Endothelial cell of umbilical vein (primary cell): ENCODE measurements around the gene PECR. TPM values are rescaled to one million over a fixed set of nuclear protein-coding genes. Genes with fewer than 3 reads are reported as not detected.
"Not testable (repeated sequence)": the region's sequence is repeated elsewhere in the genome, so short reads cannot be mapped to it uniquely, and the experiment has no call there.

Experiments
- BruUV-seq: library from RNA; stranded (reverse); fragments of 400-500 nt; replicated peaks from 2 replicates; lab custom pipeline; 2021; lab: Mats Ljungman, UMichigan
- CTCF ChIA-PET: fragments of 300-600, 350-600 bp; sonication (Branson Sonifier 250); formaldehyde crosslinking; loops from one replicate; lab custom pipeline; 2021; ENCODE audit warnings: antibody characterized with exemption, inconsistent platforms; lab: Charles Lee
- POLR2A ChIA-PET: fragments of 300-600, 350-600 bp; sonication (Branson Sonifier 250); formaldehyde crosslinking; loops from one replicate; lab custom pipeline; 2021; ENCODE audit warnings: antibody characterized with exemption, inconsistent platforms; lab: Charles Lee
- DNase-seq: peaks from one replicate; pipeline ENCODE4 v3.0.0-alpha.2; 2011; ENCODE audit warnings: low read depth, low spot score
- FAIRE-seq: peaks from 2 replicates; lab custom pipeline; 2011; peaks lifted over from hg19 to GRCh38; lab: Jason Lieb, UNC
- H2AFZ ChIP-seq: 2 replicates; pipeline ENCODE4 v1.6.0; 2012; ENCODE audit warnings: low read depth, low read length, control low read depth, inconsistent platforms
- H3K27ac ChIP-seq: 2 replicates; pipeline ENCODE4 v1.5.1; 2011; ENCODE audit warnings: low read depth, mild to moderate bottlenecking, control low read depth, low read length, moderate library complexity; ENCODE audit not compliant: insufficient read depth
- H3K27me3 ChIP-seq, 2 experiments: 2 replicates each; pipeline versions ENCODE4 v1.6.0 to v1.6.1; 2011; ENCODE audit warnings: low read length in 2 of 2, mixed read lengths in 1 of 2; ENCODE audit not compliant: control insufficient read depth in 2 of 2, insufficient read depth in 2 of 2
- H3K36me3 ChIP-seq, 2 experiments: 2 replicates in 1 of 2; 3 replicates in 1 of 2; pipeline ENCODE4 v1.5.1; 2011; ENCODE audit warnings: low read length in 2 of 2, mild to moderate bottlenecking in 1 of 2, moderate library complexity in 1 of 2; ENCODE audit not compliant: control insufficient read depth in 2 of 2, insufficient read depth in 2 of 2; ENCODE audit errors: extremely low read depth in 1 of 2
- H3K4me1 ChIP-seq: 3 replicates; pipeline ENCODE4 v1.5.1; 2011; ENCODE audit warnings: mild to moderate bottlenecking, low read length; ENCODE audit not compliant: control insufficient read depth, insufficient read depth; ENCODE audit errors: extremely low read depth
- H3K4me2 ChIP-seq: 2 replicates; pipeline ENCODE4 v1.6.1; 2011; ENCODE audit warnings: low read length, control low read depth, mixed read lengths; ENCODE audit not compliant: insufficient read depth
- H3K4me3 ChIP-seq, 3 experiments: fragments of 200-600 bp in 1 of 3; sonication (generic), shearing (Covaris generic) in 1 of 3; replicated peaks in 1 of 3; 2 replicates each; pipeline ENCODE4 v1.5.1; 2011 to 2016; ENCODE audit warnings: control low read depth in 3 of 3, low read length in 3 of 3, mild to moderate bottlenecking in 2 of 3, inconsistent platforms in 1 of 3, low read depth in 1 of 3, moderate library complexity in 1 of 3; ENCODE audit not compliant: insufficient read depth in 1 of 3
- H3K79me2 ChIP-seq: 2 replicates; pipeline ENCODE4 v1.6.0; 2012; ENCODE audit warnings: low read length, inconsistent platforms; ENCODE audit not compliant: control insufficient read depth, insufficient read depth
- H3K9ac ChIP-seq: replicated peaks from 2 replicates; pipeline ENCODE3; 2011; ENCODE audit warnings: low read length, control low read depth; ENCODE audit not compliant: insufficient read depth; ENCODE audit errors: extremely low read depth
- H3K9me1 ChIP-seq: replicated peaks from 3 replicates; pipeline ENCODE4 v1.6.0; 2011; ENCODE audit warnings: mild to moderate bottlenecking, low read length; ENCODE audit not compliant: control insufficient read depth, insufficient read depth; ENCODE audit errors: extremely low read depth
- H3K9me3 ChIP-seq: replicated peaks from 2 replicates; pipeline ENCODE4 v1.5.1; 2012; ENCODE audit warnings: low read length, inconsistent platforms; ENCODE audit not compliant: control insufficient read depth, insufficient read depth
- H4K20me1 ChIP-seq: replicated peaks from 2 replicates; pipeline ENCODE3; 2011; ENCODE audit warnings: mild to moderate bottlenecking, low read length; ENCODE audit not compliant: control insufficient read depth, insufficient read depth; ENCODE audit errors: extremely low read depth
- CTCF ChIP-seq, 2 donors: IDR thresholded peaks; 1 replicate in 1 of 2; 2 replicates in 1 of 2; pipeline ENCODE4 v1.5.1; 2011; ENCODE audit warnings: low read length in 2 of 2, mild to moderate bottlenecking in 2 of 2, moderate library complexity in 2 of 2, control low read depth in 1 of 2, inconsistent platforms in 1 of 2, low read depth in 1 of 2; ENCODE audit not compliant: insufficient read depth in 1 of 2; ENCODE audit errors: extremely low read depth in 1 of 2
- FOS ChIP-seq: IDR thresholded peaks from 2 replicates; pipeline ENCODE4 v1.6.1; 2011; ENCODE audit warnings: mild to moderate bottlenecking, low read length, moderate library complexity, borderline replicate concordance; ENCODE audit not compliant: insufficient read depth
- GATA2 ChIP-seq: IDR thresholded peaks from 2 replicates; pipeline ENCODE4 v1.7.0; 2011; ENCODE audit warnings: low read depth, mild to moderate bottlenecking, moderate library complexity, mixed read lengths, low read length; ENCODE audit not compliant: insufficient read length, insufficient read depth
- MAX ChIP-seq: IDR thresholded peaks from 2 replicates; pipeline ENCODE4 v1.6.1; 2011; ENCODE audit not compliant: insufficient read depth, insufficient read length
- POLR2A ChIP-seq: IDR thresholded peaks from 2 replicates; pipeline ENCODE4 v1.6.1; 2012; ENCODE audit warnings: low read depth, mild to moderate bottlenecking, control low read depth, low read length
- POLR2AphosphoS5 ChIP-seq: IDR thresholded peaks from 2 replicates; pipeline ENCODE4 v1.6.1; 2012; ENCODE audit warnings: low read depth, mild to moderate bottlenecking, control low read depth, low read length, moderate library complexity; ENCODE audit not compliant: insufficient read depth
- dilution Hi-C: fragments of 300-500 bp; cut with MboI; formaldehyde crosslinking; loops from one replicate; pipeline ENCODE4 v1.15.0; 2019; ENCODE audit warnings: low sequenced_read_pairs; ENCODE audit not compliant: extremely low pct_ligation_motif_present
- intact Hi-C: fragments of 100-400 bp; cut with micrococcal nuclease; formaldehyde crosslinking; loops from one replicate; pipeline ENCODE4 v1.10.0; 2022
- polyA plus RNA-seq, 4 experiments: library from polyadenylated mRNA; depleted of rRNA in 3 of 4; stranded (reverse) in 3 of 4; unstranded in 1 of 4; fragments of >200 nt; gene quantifications; 2 replicates each; pipeline versions ENCODE4 v1.2.1 to v1.2.3, GENCODE V29; 2011 to 2012; ENCODE audit warnings: missing spikeins in 1 of 4
- total RNA-seq: library from RNA; stranded (reverse); gene quantifications from 2 replicates; pipeline ENCODE4 v1.2.3, GENCODE V29; 2021

Gene PECR
- total and polyA plus RNA-seq, 2 donors (not counting 3 experiments of a cell fraction or from before 2014, with no cell fraction given), result 4.1 to 6.2 TPM

- DNase-seq, dilution Hi-C loops: not testable (repeated sequence)
Observed at GRCh38 chr2:216080048-216080447, 1.6 kb downstream of the PECR start.

GRCh38 chr2:216078776-216079175 is 2.8 kb downstream of the PECR start:
- H2AFZ ChIP-seq, result no peak overlapping the region
- H3K4me1 ChIP-seq, result peaks cover 9% of the 10 kb centered on the region
- no peaks in the 10 kb centered on the region for H4K20me1 ChIP-seq
- H3K27ac ChIP-seq, result no peak overlapping the region
- H3K4me2 ChIP-seq, result no peak overlapping the region
- dilution Hi-C loops, result no loop called here
- no peaks in the 10 kb centered on the region for H3K36me3 ChIP-seq
- no peaks in the 10 kb centered on the region for H3K9me1 ChIP-seq
- H3K9me3 ChIP-seq, result no peaks in the 10 kb centered on the region
- ChIA-PET POLR2A (no interaction called here), CTCF (no interaction called here)
- no peak overlapping the region for H3K9ac ChIP-seq
- no peak for TF ChIP-seq FOS
- no peak for TF ChIP-seq MAX
- TF ChIP-seq CTCF (IDR thresholded peaks at IDR 0.05; ENCODE audit: extremely low read depth in 1 of 2, insufficient read depth in 1 of 2, low read depth in 1 of 2, low read length in 2 of 2), result no peak
- TF ChIP-seq POLR2A, result no peak
- no peak for TF ChIP-seq GATA2
- no peak for TF ChIP-seq POLR2AphosphoS5
- DNase-seq, result no peak
- no TSS peak for BruUV-seq
- peaks cover 8% of the 10 kb centered on the region in 2 experiments for H3K27me3 ChIP-seq
- FAIRE-seq, result no peak
- no peaks in the 10 kb centered on the region for H3K79me2 ChIP-seq
- H3K4me3 ChIP-seq, result no peak overlapping the region
- intact Hi-C loops, result no loop called here

More at GRCh38 chr2:216080048-216080447, 1.6 kb downstream of the PECR start:
- H3K4me2 ChIP-seq, intact Hi-C loops, POLR2A ChIA-PET, H4K20me1 ChIP-seq, H3K27me3 ChIP-seq, BruUV-seq, H3K27ac ChIP-seq, H3K9ac ChIP-seq, H3K4me3 ChIP-seq, CTCF ChIA-PET, FAIRE-seq, H3K36me3 ChIP-seq, H3K79me2 ChIP-seq, H3K9me3 ChIP-seq, H2AFZ ChIP-seq, H3K9me1 ChIP-seq, H3K4me1 ChIP-seq: not testable (repeated sequence)
